Pancreas (tissue), 10 donors: ENCODE results near the gene ANKRD44. TPM values are rescaled to one million over a fixed set of nuclear protein-coding genes. Genes with fewer than 3 reads are reported as not detected.

Experiments used
- ATAC-seq, 4 donors: fragments of 200-7000 bp; cut with Tn5 transposase; one replicate each; pipeline versions ENCODE4 v1.8.0 to v1.9.1; 2020; ENCODE audit warnings: mild to moderate bottlenecking in 4 of 4, moderate library complexity in 4 of 4
- DNase-seq, 6 donors: peaks; one replicate each; pipeline ENCODE4 v3.0.0-alpha.2; 2020
- FAIRE-seq: peaks from 2 replicates; lab custom pipeline; 2012; peaks lifted over from hg19 to GRCh38; lab: Jason Lieb, UNC
- H3K27ac ChIP-seq, 4 donors: fragments of 200-600 bp; sonication (generic); 1 replicate in 3 of 4; 2 replicates in 1 of 4; pipeline versions ENCODE4 v1.5.0 to v1.8.0; 2020
- H3K27me3 ChIP-seq, 4 donors: fragments of 200-600 bp; one replicate each; pipeline ENCODE4 v1.8.0; 2021
- H3K36me3 ChIP-seq, 3 donors: fragments of 200-600 bp; sonication (generic) in 1 of 3; one replicate each; pipeline versions ENCODE4 v1.5.0 to v1.8.0; 2020 to 2021
- H3K4me1 ChIP-seq, 3 donors: fragments of 200-600 bp; one replicate each; pipeline ENCODE4 v1.8.0; 2021
- H3K4me3 ChIP-seq, 4 donors: fragments of 200-600 bp; sonication (generic) in 2 of 4; one replicate each; pipeline versions ENCODE4 v1.5.0 to v1.8.0; 2020 to 2021
- H3K9me3 ChIP-seq, 4 donors: fragments of 200-600 bp; one replicate each; pipeline ENCODE4 v1.8.0; 2021
- WGBS, 2 donors: extraction: QIAGEN DNeasy Blood & Tissue Kit; methylation state at CpG; one replicate each; pipeline ENCODE4 v1.1.7; 2013; 5-methylcytosine and 5-hydroxymethylcytosine counted together
- intact Hi-C, 3 donors: fragments of 100-400 bp; cut with DNase I; formaldehyde crosslinking; loops; one replicate each; pipeline versions ENCODE4 v1.11.1 to v1.14.2; 2022
- polyA plus RNA-seq, 2 donors: library from polyadenylated mRNA; stranded (reverse); fragments of 200-250 nt; gene quantifications; one replicate each; pipeline ENCODE4 v1.2.3, GENCODE V29; 2013
- total RNA-seq, 6 donors: library from RNA; stranded (reverse); fragmentation: NEBNext Ultra II Directional in 4 of 6; extraction: Animal tissue kit (Norgen Biotek cat#: 25700) in 4 of 6; gene quantifications; one replicate each; pipeline versions ENCODE4 v1.2.1 to v1.2.4, GENCODE V29; 2021 to 2023
- TF ChIP-seq, protein P1 (sequence below), 4 donors: fragments of 200-600 bp; sonication (generic) in 3 of 4; IDR thresholded peaks; one replicate each; pipeline versions ENCODE4 v1.5.0 to v1.8.0; 2021; ENCODE audit warnings: antibody characterized with exemption in 4 of 4
- donor health status: healthy with polysubstance abuse.
- donor health status: DM: no; HTN: no; CAD: no; lungs with moderate emphysema.
- donor health status: DM: no; HTN: no; CAD: no.
- donor health status: control.
- donor health status: control.
- donor health status: Bipolar disorder and iron deficiency.
- donor health status: DM: yes; HTN: yes; CAD: no.
- donor health status: DM: no; HTN: no; CAD: no.
- donor health status: DM: no; HTN: no; CAD: no.
- donor health status: DM: yes; HTN: yes; CAD: no.

The ANKRD44 gene
- total and polyA plus RNA-seq, 8 donors, result 1.9 to 12.5 (median 7.7) TPM

GRCh38 chr2:197121255-197121654 lies 189.3 kb downstream of the ANKRD44 start:
- Histone ChIP-seq H3K4me1 (no peaks in the 10 kb centered on the region), H3K4me3 (no peak overlapping the region), H3K36me3 (peaks cover 0 to 3% (median 3%) of the 10 kb centered on the region in 3 donors), H3K9me3 (no peaks in the 10 kb centered on the region), H3K27me3 (no peaks in the 10 kb centered on the region), H3K27ac (no peak overlapping the region)
- intact Hi-C loops, result no loop called here
- no peak for DNase-seq
- WGBS, 2 donors, result 93 to 95% methylated on average over 8 of the region's 8 CpGs
- FAIRE-seq, result no peak
- TF ChIP-seq, protein P1, sequence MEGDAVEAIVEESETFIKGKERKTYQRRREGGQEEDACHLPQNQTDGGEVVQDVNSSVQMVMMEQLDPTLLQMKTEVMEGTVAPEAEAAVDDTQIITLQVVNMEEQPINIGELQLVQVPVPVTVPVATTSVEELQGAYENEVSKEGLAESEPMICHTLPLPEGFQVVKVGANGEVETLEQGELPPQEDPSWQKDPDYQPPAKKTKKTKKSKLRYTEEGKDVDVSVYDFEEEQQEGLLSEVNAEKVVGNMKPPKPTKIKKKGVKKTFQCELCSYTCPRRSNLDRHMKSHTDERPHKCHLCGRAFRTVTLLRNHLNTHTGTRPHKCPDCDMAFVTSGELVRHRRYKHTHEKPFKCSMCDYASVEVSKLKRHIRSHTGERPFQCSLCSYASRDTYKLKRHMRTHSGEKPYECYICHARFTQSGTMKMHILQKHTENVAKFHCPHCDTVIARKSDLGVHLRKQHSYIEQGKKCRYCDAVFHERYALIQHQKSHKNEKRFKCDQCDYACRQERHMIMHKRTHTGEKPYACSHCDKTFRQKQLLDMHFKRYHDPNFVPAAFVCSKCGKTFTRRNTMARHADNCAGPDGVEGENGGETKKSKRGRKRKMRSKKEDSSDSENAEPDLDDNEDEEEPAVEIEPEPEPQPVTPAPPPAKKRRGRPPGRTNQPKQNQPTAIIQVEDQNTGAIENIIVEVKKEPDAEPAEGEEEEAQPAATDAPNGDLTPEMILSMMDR (IDR thresholded peaks at IDR 0.05), result no peak
- no peak for ATAC-seq

DNA sequence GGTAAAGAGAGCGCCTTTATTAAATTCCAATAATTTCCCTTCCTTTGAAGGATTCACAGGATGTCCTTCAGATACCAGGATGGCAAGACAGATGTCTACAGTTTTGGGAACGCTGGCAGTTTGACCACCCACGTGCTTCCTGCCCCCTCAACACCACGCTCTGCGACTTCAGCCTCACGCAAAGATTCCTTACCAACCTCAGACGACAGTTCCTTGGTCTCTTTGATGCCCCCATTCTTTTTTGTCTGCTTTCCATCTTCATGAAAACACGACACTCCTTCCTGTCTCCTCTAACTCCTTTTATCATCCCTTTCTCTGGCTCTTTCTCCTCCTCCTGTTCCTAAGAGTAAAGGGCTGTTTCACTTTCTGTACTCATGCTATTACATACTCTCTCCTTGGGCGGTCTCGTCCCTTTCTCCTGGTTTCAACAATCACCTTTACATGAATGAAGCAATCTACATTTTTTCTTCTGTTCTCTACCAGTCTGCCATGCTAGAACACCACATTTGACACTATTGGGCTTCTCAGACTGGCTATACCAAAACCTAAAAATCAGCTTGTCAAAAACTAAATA lies 194.2 kb downstream of the ANKRD44 start:
- 80 to 89% methylated on average over 10 of the region's 10 CpGs for WGBS, 2 donors
- H3K27ac ChIP-seq, result no peak overlapping the region
- FAIRE-seq (no peak), DNase-seq (no peak), ATAC-seq (no peak)
- no peaks in the 10 kb centered on the region for H3K9me3 ChIP-seq
- intact Hi-C loops, result loop anchor here in 2 of 3 donors (10.0 kb wide), 2 partner anchors 258 to 268 kb away; no protein-coding TSS in a partner anchor
- TF ChIP-seq, protein P1 (IDR thresholded peaks at IDR 0.05), result no peak
- H3K36me3 ChIP-seq, result no peaks in the 10 kb centered on the region
- no peaks in the 10 kb centered on the region for H3K27me3 ChIP-seq
- no peaks in the 10 kb centered on the region for H3K4me1 ChIP-seq
- no peak overlapping the region for H3K4me3 ChIP-seq

- no peaks in the 10 kb centered on the region for H3K36me3 ChIP-seq
- no peaks in the 10 kb centered on the region for H3K27me3 ChIP-seq
- no peak overlapping the region for H3K27ac ChIP-seq
- TF ChIP-seq, protein P1 (IDR thresholded peaks at IDR 0.05), result no peak
- DNase-seq (no peak), ATAC-seq (no peak), FAIRE-seq (no peak)
- H3K4me1 ChIP-seq, result no peaks in the 10 kb centered on the region
- H3K4me3 ChIP-seq, result no peak overlapping the region
- no peaks in the 10 kb centered on the region for H3K9me3 ChIP-seq
- intact Hi-C loops, result loop anchor here in 2 of 3 donors (10.0 kb wide), 2 partner anchors 259 to 269 kb away; no protein-coding TSS in a partner anchor
These were observed 195.3 kb downstream of the ANKRD44 start for GRCh38 chr2:197115325-197115724.

DNA sequence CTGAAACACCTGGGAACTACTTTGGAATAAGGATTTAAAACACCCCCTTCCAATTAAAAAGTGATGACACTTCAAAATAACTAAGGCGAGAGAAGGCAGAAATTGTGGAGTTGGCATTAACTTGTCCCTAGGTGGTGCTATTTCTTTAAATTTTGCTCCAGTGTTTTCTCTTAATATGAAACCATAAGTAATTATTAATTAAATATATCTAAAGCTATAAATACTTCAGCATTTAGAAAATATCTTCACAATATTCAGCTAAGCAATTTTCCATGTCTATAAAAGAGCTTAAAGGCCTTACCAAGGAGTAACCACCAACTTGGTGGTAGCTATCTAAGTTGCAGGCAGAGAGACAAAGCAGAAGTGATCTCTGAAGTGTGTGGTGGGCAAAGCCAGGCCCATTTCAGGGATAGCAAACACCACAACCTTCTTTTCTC lies 197.3 kb downstream of the ANKRD44 start:
- intact Hi-C loops, result loop anchor here in 2 of 3 donors (10.0 kb wide), 2 partner anchors 262 to 272 kb away; no protein-coding TSS in a partner anchor
- no peak overlapping the region for H3K27ac ChIP-seq
- no peak overlapping the region for H3K4me3 ChIP-seq
- no peaks in the 10 kb centered on the region for H3K4me1 ChIP-seq
- H3K9me3 ChIP-seq, result no peaks in the 10 kb centered on the region
- WGBS, 2 donors, result 3 to 4% methylated on average over 1 of the region's 1 CpG
- H3K27me3 ChIP-seq, result no peaks in the 10 kb centered on the region
- TF ChIP-seq, protein P1 (IDR thresholded peaks at IDR 0.05), result peak in 3 of 4 donors; percentile 36 to 50 (median 45)
- peak; percentile 80 for FAIRE-seq
- H3K36me3 ChIP-seq, result no peaks in the 10 kb centered on the region
- DNase-seq, result no peak
- peak in 3 of 4 donors; percentile 54 to 73 (median 59) for ATAC-seq

DNA sequence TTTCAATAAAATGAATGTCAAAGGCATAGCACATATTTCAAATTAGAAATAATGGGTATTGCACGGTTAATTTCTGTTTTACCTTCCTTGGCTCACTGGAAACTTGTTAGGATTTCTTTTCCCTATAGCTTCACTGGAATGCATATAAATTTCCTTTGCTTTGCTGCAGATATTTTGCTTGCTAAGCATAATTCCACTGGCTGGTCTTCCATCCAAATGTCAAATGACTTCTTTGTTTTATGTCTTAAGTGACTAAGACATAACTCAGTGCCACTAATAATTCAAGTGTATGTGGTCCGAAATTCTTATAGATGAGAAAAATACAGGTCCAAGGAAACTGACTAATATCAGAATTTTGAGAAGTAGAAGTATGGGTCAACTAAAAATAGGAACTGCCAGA lies 201.3 kb downstream of the ANKRD44 start:
- ATAC-seq (no peak), FAIRE-seq (no peak), DNase-seq (no peak)
- TF ChIP-seq, protein P1 (IDR thresholded peaks at IDR 0.05), result no peak
- 64 to 80% methylated on average over 2 of the region's 2 CpGs for WGBS, 2 donors
- H3K27me3 ChIP-seq, result no peaks in the 10 kb centered on the region
- H3K36me3 ChIP-seq, result no peaks in the 10 kb centered on the region
- H3K4me1 ChIP-seq, result no peaks in the 10 kb centered on the region
- no peak overlapping the region for H3K27ac ChIP-seq
- intact Hi-C loops, result no loop called here
- H3K9me3 ChIP-seq, result no peaks in the 10 kb centered on the region
- no peak overlapping the region for H3K4me3 ChIP-seq
